ENCODE measurements around the gene POLD4. TPM values are rescaled to one million over a fixed set of nuclear protein-coding genes. Genes with fewer than 3 reads are reported as not detected.
A peak's percentile ranks its signal among the peaks of the same experiment; 100 is the strongest.

The POLD4 gene
- total RNA-seq, 1 donor from 2014 or later, result 39.8 TPM

GRCh38 chr11:67381244-67381972 is 28.1 kb upstream of the POLD4 start:
- intact Hi-C loops (cut with micrococcal nuclease), result no loop called here
- Mint-ChIP-seq H3K27me3 (ENCODE audit: insufficient read depth) (peaks cover 40% of the 10 kb centered on the region), H3K36me3 (ENCODE audit: low read depth) (no peaks in the 10 kb centered on the region), H3K4me3 (no peak overlapping the region), H3K4me1 (ENCODE audit: low read depth) (peaks cover 5% of the 10 kb centered on the region), H3K27ac (no peak overlapping the region), H3K9me3 (no peaks in the 10 kb centered on the region)
- DNase-seq (ENCODE audit: low spot score), result no peak

- DNase-seq (ENCODE audit: low spot score), result no peak
- H3K9me3 Mint-ChIP-seq, result no peaks in the 10 kb centered on the region
- peaks cover 44% of the 10 kb centered on the region for H3K27me3 Mint-ChIP-seq (ENCODE audit: insufficient read depth)
- H3K4me3 Mint-ChIP-seq, result no peak overlapping the region
- peaks cover 9% of the 10 kb centered on the region for H3K4me1 Mint-ChIP-seq (ENCODE audit: low read depth)
- no peaks in the 10 kb centered on the region for H3K36me3 Mint-ChIP-seq (ENCODE audit: low read depth)
- H3K27ac Mint-ChIP-seq, result no peak overlapping the region
- intact Hi-C loops (cut with micrococcal nuclease), result no loop called here
These were observed 26.0 kb upstream of the POLD4 start for GRCh38 chr11:67379061-67380058.

- peaks cover 46% of the 10 kb centered on the region for H3K27me3 Mint-ChIP-seq (ENCODE audit: insufficient read depth)
- H3K27ac Mint-ChIP-seq, result no peak overlapping the region
- H3K9me3 Mint-ChIP-seq, result no peaks in the 10 kb centered on the region
- no peaks in the 10 kb centered on the region for H3K36me3 Mint-ChIP-seq (ENCODE audit: low read depth)
- H3K4me3 Mint-ChIP-seq, result no peak overlapping the region
- intact Hi-C loops (cut with micrococcal nuclease), result no loop called here
- H3K4me1 Mint-ChIP-seq (ENCODE audit: low read depth), result peaks cover 16% of the 10 kb centered on the region
- DNase-seq (ENCODE audit: low spot score), result no peak
These were observed 25.2 kb upstream of the POLD4 start for GRCh38 chr11:67378544-67378943.

- no peak overlapping the region for H3K4me3 Mint-ChIP-seq
- intact Hi-C loops (cut with micrococcal nuclease), result no loop called here
- peaks cover 46% of the 10 kb centered on the region for H3K27me3 Mint-ChIP-seq (ENCODE audit: insufficient read depth)
- no peak for DNase-seq (ENCODE audit: low spot score)
- no peaks in the 10 kb centered on the region for H3K9me3 Mint-ChIP-seq
- no peaks in the 10 kb centered on the region for H3K36me3 Mint-ChIP-seq (ENCODE audit: low read depth)
- H3K27ac Mint-ChIP-seq, result no peak overlapping the region
- peaks cover 11% of the 10 kb centered on the region for H3K4me1 Mint-ChIP-seq (ENCODE audit: low read depth)
These were observed 23.8 kb upstream of the POLD4 start for GRCh38 chr11:67376873-67377808.

DNA sequence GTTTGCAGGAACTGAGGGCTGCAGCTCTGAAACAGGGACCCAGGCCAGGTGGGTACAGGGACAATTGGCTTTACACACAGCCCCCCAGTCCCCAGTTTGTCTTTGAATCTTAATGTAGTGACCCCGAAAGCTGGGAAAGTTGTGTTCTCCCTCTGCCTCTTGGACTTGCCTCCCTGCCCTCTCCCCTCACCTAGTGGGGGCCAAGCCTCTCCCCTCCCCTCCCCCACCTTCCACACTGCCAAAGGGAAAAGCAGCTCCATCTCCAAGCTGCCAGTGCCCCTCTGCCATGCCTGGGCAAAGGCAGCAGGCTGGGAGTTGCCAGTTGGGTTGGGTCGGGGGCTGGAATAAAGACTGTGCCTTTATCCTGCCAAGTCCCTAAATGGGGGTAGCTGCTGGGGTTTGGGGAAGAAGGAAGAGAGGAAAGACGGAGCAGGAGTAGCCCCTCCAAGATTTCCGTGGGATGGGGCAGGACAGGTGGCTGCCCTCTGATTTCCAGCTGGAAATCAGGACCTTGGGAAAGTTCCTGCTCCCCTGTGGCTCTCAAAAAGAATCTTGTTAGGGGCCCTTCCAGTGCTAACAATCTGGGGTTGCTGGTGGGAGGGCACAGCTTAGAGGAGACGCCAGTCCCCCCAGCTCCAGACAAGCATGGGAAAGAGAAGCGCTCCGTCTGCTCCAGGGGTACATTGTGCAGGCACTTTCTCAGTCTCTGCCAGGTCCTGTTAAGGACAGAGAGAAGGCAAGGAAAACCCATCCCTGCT is 22.9 kb upstream of the POLD4 start:
- no peak overlapping the region for H3K27ac Mint-ChIP-seq
- H3K9me3 Mint-ChIP-seq, result no peaks in the 10 kb centered on the region
- DNase-seq (ENCODE audit: low spot score), result no peak
- H3K36me3 Mint-ChIP-seq (ENCODE audit: low read depth), result no peaks in the 10 kb centered on the region
- intact Hi-C loops (cut with micrococcal nuclease), result no loop called here
- H3K4me1 Mint-ChIP-seq (ENCODE audit: low read depth), result peaks cover 18% of the 10 kb centered on the region
- no peak overlapping the region for H3K4me3 Mint-ChIP-seq
- peaks cover 52% of the 10 kb centered on the region for H3K27me3 Mint-ChIP-seq (ENCODE audit: insufficient read depth)

- Mint-ChIP-seq H3K36me3 (ENCODE audit: low read depth) (no peaks in the 10 kb centered on the region), H3K9me3 (no peaks in the 10 kb centered on the region), H3K4me3 (no peak overlapping the region), H3K4me1 (ENCODE audit: low read depth) (peaks cover 20% of the 10 kb centered on the region), H3K27me3 (ENCODE audit: insufficient read depth) (peaks cover 52% of the 10 kb centered on the region), H3K27ac (no peak overlapping the region)
- DNase-seq (ENCODE audit: low spot score), result no peak
- intact Hi-C loops (cut with micrococcal nuclease), result no loop called here
These were observed 22.1 kb upstream of the POLD4 start for GRCh38 chr11:67375320-67376055.

GRCh38 chr11:67374571-67375281 is 21.4 kb upstream of the POLD4 start:
- intact Hi-C loops (cut with micrococcal nuclease), result no loop called here
- Mint-ChIP-seq H3K9me3 (no peaks in the 10 kb centered on the region), H3K4me3 (peak overlapping the region; percentile 87), H3K4me1 (ENCODE audit: low read depth) (peaks cover 20% of the 10 kb centered on the region), H3K27me3 (ENCODE audit: insufficient read depth) (peaks cover 54% of the 10 kb centered on the region), H3K27ac (no peak overlapping the region), H3K36me3 (ENCODE audit: low read depth) (no peaks in the 10 kb centered on the region)
- DNase-seq (ENCODE audit: low spot score), result no peak

- Mint-ChIP-seq H3K36me3 (ENCODE audit: low read depth) (no peaks in the 10 kb centered on the region), H3K27ac (peak overlapping the region; percentile 72), H3K9me3 (no peaks in the 10 kb centered on the region), H3K4me3 (peak overlapping the region; percentile 87), H3K27me3 (ENCODE audit: insufficient read depth) (peaks cover 58% of the 10 kb centered on the region), H3K4me1 (ENCODE audit: low read depth) (peaks cover 20% of the 10 kb centered on the region)
- intact Hi-C loops (cut with micrococcal nuclease), result loop anchor here (1.0 kb wide), 3 partner anchors 8 to 28 kb away; partner anchors contain the start of gene POLD4
- DNase-seq (ENCODE audit: low spot score), result peak; percentile 32
These were observed 20.6 kb upstream of the POLD4 start for GRCh38 chr11:67373648-67374570.

DNA sequence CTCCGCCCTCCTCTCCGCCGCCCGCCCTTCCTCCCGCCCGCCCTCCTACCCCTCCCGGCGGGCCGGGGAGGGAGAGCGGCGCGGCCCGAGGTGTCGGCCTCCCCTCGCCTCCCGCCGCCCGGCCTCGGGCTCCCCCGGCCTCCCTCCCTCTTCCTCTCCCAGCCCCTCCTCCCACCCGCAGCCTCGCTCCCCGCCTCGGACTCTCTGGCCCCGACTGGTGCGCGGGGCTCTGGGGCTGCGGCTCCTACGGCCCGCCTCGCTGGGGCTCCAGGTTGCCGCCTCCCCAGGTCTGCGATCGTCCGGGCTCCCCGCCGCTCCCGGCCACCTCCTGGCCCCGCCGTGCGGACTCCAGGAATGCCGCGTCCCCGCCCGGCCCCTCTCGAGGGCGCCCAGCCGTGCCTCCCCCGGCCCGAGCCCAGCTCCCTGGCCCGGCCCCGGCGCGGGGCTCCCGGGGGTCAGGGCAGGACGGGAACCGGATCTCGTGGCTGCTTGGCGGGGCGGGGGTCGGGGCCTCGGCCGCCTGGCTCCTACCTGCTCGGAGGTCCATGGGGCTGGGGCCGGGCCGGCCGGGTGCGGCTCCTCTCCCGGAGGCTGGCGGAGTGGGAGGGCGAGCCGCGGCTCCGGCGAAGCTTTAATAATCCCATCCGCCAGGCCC is 19.8 kb upstream of the POLD4 start, which contains the start of gene CLCF1:
Gene CLCF1, minus strand, starts transcription at position 606 of the 655 bp plus-strand sequence. Its CDS starts 59 bp downstream, at position 547.
- H3K36me3 Mint-ChIP-seq (ENCODE audit: low read depth), result no peaks in the 10 kb centered on the region
- H3K4me3 Mint-ChIP-seq, result peak within 1 kb of the TSS; percentile 87
- H3K27ac Mint-ChIP-seq, result peak within 1 kb of the TSS; percentile 72
- intact Hi-C loops (cut with micrococcal nuclease), result loop anchor here (1.0 kb wide), 3 partner anchors 9 to 27 kb away; partner anchors contain the start of gene POLD4
- H3K4me1 Mint-ChIP-seq (ENCODE audit: low read depth), result peaks cover 26% of the 10 kb centered on the region
- no peaks in the 10 kb centered on the region for H3K9me3 Mint-ChIP-seq
- peaks cover 54% of the 10 kb centered on the region for H3K27me3 Mint-ChIP-seq (ENCODE audit: insufficient read depth)
- DNase-seq (ENCODE audit: low spot score), result no peak

Data from activated T-helper 1 cell treated with anti-CD3 and anti-CD28 coated beads, Interleukin-12 subunit alpha, Interleukin-12 subunit beta, Interleukin-2, Interleukin-4 antibody, amounts not matched to agents 30 ng/mL and 10 ng/mL and 1 ng/mL, durations not matched to agents 14 hours and 24 hours and 36 hours (primary cell).